Testis (tissue), 3 donors: ENCODE results near the gene SHTN1. TPM values are rescaled to one million over a fixed set of nuclear protein-coding genes. Genes with fewer than 3 reads are reported as not detected.

Experiments
- DNase-seq: peaks from one replicate; pipeline ENCODE4 v3.0.0-alpha.2; 2019
- H3K27ac ChIP-seq, 2 donors: fragments of 200-600 bp; sonication (generic); one replicate each; pipeline ENCODE4 v1.5.1; 2019
- H3K27me3 ChIP-seq: fragments of 200-600 bp; sonication (generic); one replicate; pipeline ENCODE4 v1.5.1; 2019
- H3K36me3 ChIP-seq: fragments of 200-600 bp; sonication (generic); one replicate; pipeline ENCODE4 v1.5.1; 2017; ENCODE audit warnings: low read depth; ENCODE audit errors: missing control alignments
- H3K4me1 ChIP-seq: fragments of 200-600 bp; sonication (generic); one replicate; pipeline ENCODE4 v1.5.1; 2019
- H3K4me3 ChIP-seq, 2 donors: fragments of 200-600 bp; sonication (generic); one replicate each; pipeline ENCODE4 v1.5.1; 2017 to 2019
- H3K9me3 ChIP-seq: fragments of 200-600 bp; sonication (generic); one replicate; pipeline ENCODE4 v1.5.1; 2017
- POLR2A ChIP-seq: fragments of 450-650 bp; IDR thresholded peaks from one replicate; pipeline ENCODE4 v1.6.1; 2017; ENCODE audit warnings: antibody characterized with exemption, mild to moderate bottlenecking, moderate library complexity
- WGBS, 2 donors: methylation state at CpG; one replicate each; pipeline ENCODE4 v1.1.5; 2018; 5-methylcytosine and 5-hydroxymethylcytosine counted together
- intact Hi-C: fragments of 100-400 bp; cut with DNase I; formaldehyde crosslinking; loops from one replicate; pipeline ENCODE4 v1.15.1; 2023; ENCODE audit warnings: low total_unique reads
- polyA plus RNA-seq: library from polyadenylated mRNA; stranded (reverse); fragments of 350-450 nt; fragmentation: Illumina TruSeq; extraction: RNeasy Lipid Tissue Mini Kit (QIAGEN cat#74804); gene quantifications from one replicate; pipeline ENCODE4 v1.2.3, GENCODE V29; 2014; ENCODE audit warnings: low read depth, low replicate concordance; ENCODE audit not compliant: insufficient read depth
- total RNA-seq, 2 donors: library from RNA; depleted of rRNA; stranded (reverse); fragments of >200 nt; gene quantifications; one replicate each; pipeline ENCODE4 v1.2.3, GENCODE V29; 2016
- TF ChIP-seq, protein P1 (sequence below), 3 experiments: fragments of 450-650 bp in 2 of 3; fragments of 200-600 bp in 1 of 3; sonication (generic) in 1 of 3; IDR thresholded peaks; one replicate each; pipeline ENCODE4 v1.5.1; 2016 to 2019; ENCODE audit warnings: antibody characterized with exemption in 3 of 3, mild to moderate bottlenecking in 2 of 3, moderate library complexity in 1 of 3

The SHTN1 gene
- total and polyA plus RNA-seq, 3 donors from 2014 or later = 21.9 to 77.3 (median 71.0) TPM

GRCh38 chr10:116873134-116873533 lies 131.9 kb downstream of the SHTN1 start:
- Histone ChIP-seq H3K27ac (no peak overlapping the region), H3K4me1 (no peaks in the 10 kb centered on the region), H3K36me3 (no peaks in the 10 kb centered on the region), H3K9me3 (no peaks in the 10 kb centered on the region), H3K4me3 (no peak overlapping the region), H3K27me3 (no peaks in the 10 kb centered on the region)
- intact Hi-C loops = no loop called here
- DNase-seq = no peak
- TF ChIP-seq, protein P1, sequence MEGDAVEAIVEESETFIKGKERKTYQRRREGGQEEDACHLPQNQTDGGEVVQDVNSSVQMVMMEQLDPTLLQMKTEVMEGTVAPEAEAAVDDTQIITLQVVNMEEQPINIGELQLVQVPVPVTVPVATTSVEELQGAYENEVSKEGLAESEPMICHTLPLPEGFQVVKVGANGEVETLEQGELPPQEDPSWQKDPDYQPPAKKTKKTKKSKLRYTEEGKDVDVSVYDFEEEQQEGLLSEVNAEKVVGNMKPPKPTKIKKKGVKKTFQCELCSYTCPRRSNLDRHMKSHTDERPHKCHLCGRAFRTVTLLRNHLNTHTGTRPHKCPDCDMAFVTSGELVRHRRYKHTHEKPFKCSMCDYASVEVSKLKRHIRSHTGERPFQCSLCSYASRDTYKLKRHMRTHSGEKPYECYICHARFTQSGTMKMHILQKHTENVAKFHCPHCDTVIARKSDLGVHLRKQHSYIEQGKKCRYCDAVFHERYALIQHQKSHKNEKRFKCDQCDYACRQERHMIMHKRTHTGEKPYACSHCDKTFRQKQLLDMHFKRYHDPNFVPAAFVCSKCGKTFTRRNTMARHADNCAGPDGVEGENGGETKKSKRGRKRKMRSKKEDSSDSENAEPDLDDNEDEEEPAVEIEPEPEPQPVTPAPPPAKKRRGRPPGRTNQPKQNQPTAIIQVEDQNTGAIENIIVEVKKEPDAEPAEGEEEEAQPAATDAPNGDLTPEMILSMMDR (IDR thresholded peaks at IDR 0.05) = no peak
- no peak for TF ChIP-seq POLR2A
- 56% methylated on average over 2 of the region's 2 CpGs for WGBS, 2 donors

GRCh38 chr10:116870949-116871348 lies 134.0 kb downstream of the SHTN1 start:
- Histone ChIP-seq H3K27ac (no peak overlapping the region), H3K4me3 (no peak overlapping the region), H3K9me3 (no peaks in the 10 kb centered on the region), H3K36me3 (no peaks in the 10 kb centered on the region), H3K27me3 (no peaks in the 10 kb centered on the region), H3K4me1 (no peaks in the 10 kb centered on the region)
- no peak for TF ChIP-seq POLR2A
- TF ChIP-seq, protein P1 (IDR thresholded peaks at IDR 0.05) = no peak
- intact Hi-C loops = no loop called here
- DNase-seq = no peak
- WGBS, 2 donors = 90 to 95% methylated on average over 2 of the region's 2 CpGs

- Histone ChIP-seq H3K27ac (no peak overlapping the region), H3K4me3 (no peak overlapping the region), H3K9me3 (no peaks in the 10 kb centered on the region), H3K27me3 (no peaks in the 10 kb centered on the region), H3K4me1 (no peaks in the 10 kb centered on the region), H3K36me3 (no peaks in the 10 kb centered on the region)
- WGBS, 2 donors = 59 to 63% methylated on average over 4 of the region's 4 CpGs
- no peak for TF ChIP-seq POLR2A
- TF ChIP-seq, protein P1 (IDR thresholded peaks at IDR 0.05) = no peak
- intact Hi-C loops = no loop called here
- no peak for DNase-seq
These were observed 136.3 kb downstream of the SHTN1 start for GRCh38 chr10:116868722-116869121.

- Histone ChIP-seq H3K4me3 (no peak overlapping the region), H3K27me3 (no peaks in the 10 kb centered on the region), H3K36me3 (no peaks in the 10 kb centered on the region), H3K27ac (no peak overlapping the region), H3K9me3 (no peaks in the 10 kb centered on the region), H3K4me1 (no peaks in the 10 kb centered on the region)
- no peak for DNase-seq
- no peak for TF ChIP-seq POLR2A
- TF ChIP-seq, protein P1 (IDR thresholded peaks at IDR 0.05) = no peak
- intact Hi-C loops = no loop called here
- WGBS, 2 donors = 62 to 66% methylated on average over 4 of the region's 4 CpGs
These were observed 136.8 kb downstream of the SHTN1 start for GRCh38 chr10:116868198-116868676.

DNA sequence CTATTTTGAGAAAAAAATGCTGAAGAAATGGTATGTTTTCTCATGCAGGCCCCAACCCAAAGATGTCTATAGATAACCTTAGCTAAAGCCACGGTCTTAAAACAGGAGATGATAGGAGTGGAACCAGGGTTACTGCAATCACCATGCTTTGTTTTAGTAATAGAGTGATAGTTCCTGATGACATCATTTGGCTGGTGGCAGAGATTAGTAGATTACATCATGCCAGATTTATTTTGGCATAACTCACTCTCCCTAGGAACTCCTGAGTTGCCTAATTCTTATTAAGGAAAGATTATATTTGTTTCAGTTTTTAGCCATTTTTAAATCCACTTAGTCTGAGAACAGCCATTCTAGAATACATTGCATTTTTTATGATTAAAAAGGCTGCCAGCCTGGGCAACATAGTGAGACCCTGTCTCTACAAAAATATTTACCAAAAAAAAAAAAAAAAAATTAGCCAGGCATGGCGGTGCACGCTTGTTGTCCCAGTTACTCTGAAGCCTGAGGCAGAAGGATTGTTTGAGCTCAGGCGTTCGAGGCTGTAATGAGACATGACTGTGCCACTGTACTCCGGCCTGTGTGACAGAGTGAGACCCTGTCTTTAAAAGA lies 137.9 kb downstream of the SHTN1 start:
- TF ChIP-seq POLR2A = no peak
- TF ChIP-seq, protein P1 (IDR thresholded peaks at IDR 0.05) = no peak
- no peaks in the 10 kb centered on the region for H3K9me3 ChIP-seq
- no peaks in the 10 kb centered on the region for H3K36me3 ChIP-seq
- no peak for DNase-seq
- H3K27me3 ChIP-seq = no peaks in the 10 kb centered on the region
- H3K27ac ChIP-seq = no peak overlapping the region
- 89 to 96% methylated on average over 6 of the region's 6 CpGs for WGBS, 2 donors
- H3K4me1 ChIP-seq = no peaks in the 10 kb centered on the region
- H3K4me3 ChIP-seq = no peak overlapping the region
- intact Hi-C loops = no loop called here
